ENCODE results near the gene DSEL. TPM values are rescaled to one million over a fixed set of nuclear protein-coding genes. Genes with fewer than 3 reads are reported as not detected.

The DSEL gene
- total RNA-seq, 1 donor from 2014 or later, result 10.7 TPM

DNA sequence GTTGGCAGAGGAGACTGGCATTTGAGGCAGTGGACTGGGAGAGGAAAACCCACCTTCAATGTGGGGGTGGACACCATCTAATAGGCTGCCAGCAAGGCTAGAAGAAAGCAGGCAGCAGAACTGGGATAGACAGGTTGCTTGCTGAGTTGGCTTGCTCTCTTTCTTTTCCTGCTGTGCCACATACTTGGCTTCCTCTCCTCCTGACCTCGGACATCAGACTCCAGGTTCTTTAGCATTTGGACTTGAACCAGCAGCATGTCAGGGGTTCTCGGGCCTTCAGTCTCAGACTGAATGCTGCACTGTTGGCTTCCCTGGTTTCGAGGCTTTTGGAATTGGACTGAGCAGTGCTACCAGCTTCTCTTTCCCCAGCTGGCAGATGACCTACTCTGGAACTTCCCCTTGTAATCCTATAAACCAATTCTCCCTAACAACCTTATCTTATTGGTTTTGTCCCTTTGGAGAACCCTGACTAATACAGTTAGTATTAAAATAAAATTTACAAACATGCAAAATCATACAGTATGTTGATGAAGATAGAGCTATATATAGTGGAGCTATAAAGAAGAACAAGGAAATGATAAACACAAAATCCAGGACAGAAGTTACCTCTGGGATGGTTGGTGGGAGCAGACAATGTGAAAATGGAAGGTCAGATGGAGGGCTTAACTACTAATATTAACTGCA is 15.9 kb downstream of the DSEL start:
- DNase-seq (ENCODE audit: low read depth), result no peak

GRCh38 chr18:67496469-67496868 is 20.1 kb downstream of the DSEL start:
- DNase-seq (ENCODE audit: low read depth), result no peak

- DNase-seq (ENCODE audit: low read depth), result no peak
Observed at GRCh38 chr18:67486534-67486933, 30.0 kb downstream of the DSEL start.

DNA sequence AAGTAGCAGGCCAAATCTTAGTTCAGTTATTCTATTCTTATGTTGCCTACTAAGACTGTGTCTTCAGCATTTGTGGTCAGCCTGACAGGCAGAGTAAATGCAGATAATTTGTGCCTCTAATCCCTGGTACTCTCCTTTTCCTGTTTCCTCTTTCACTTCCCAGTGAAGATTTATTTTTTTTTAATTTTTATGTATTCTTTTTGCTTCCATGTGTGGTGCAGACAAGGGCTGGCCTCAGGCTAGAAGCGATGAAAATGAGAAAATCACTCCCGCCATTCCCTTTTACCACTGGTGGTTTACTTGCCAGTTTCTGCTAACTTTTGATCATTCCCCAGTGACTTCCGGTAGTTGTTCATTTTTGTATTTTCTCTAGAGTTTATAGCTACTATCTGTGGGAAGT is 30.9 kb downstream of the DSEL start:
- DNase-seq (ENCODE audit: low read depth), result no peak

GRCh38 chr18:67484458-67484857 is 32.1 kb downstream of the DSEL start:
- DNase-seq (ENCODE audit: low read depth), result no peak

DNA sequence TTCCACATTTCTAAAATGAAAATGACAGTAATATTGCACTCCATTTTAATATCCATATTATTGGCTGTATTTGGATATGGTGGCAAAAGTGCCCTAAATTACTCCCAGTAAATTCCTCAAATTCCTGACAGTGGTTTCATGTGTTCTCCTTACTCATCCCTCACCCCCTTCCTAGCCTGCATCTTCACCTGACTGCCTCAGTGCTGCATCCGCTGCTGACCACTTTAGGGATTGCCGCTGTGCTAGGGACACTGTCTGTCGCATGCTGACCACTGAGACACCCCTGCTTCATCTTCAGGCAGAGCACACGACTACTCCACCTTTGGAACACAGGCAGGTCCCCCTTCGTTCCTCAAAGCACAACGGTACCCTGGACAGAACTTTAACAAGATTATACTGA is 32.6 kb downstream of the DSEL start:
- no peak for DNase-seq (ENCODE audit: low read depth)

DNA sequence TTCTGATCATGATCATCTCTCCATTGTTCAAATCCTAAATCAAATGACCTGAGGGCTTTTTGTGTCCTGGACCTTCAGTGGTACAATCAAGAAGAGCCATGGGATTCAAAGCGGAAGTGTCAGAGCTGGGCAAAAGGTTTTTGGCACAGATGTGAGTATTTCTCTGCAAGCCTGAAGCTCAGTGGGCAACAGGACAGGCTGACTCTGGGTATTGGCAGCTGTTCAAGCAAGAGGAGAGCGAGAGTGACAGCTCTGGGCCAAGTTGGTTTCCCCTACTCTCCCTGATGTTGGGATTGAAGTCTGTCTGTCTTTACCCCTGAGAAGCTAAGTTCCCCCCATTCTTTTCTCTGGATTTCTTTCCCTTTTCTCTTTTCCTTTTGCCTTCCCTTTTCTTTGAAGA is 33.3 kb downstream of the DSEL start:
- no peak for DNase-seq (ENCODE audit: low read depth)

GRCh38 chr18:67478249-67478648 is 38.3 kb downstream of the DSEL start:
- no peak for DNase-seq (ENCODE audit: low read depth)

GRCh38 chr18:67477522-67477921 is 39.0 kb downstream of the DSEL start:
- no peak for DNase-seq (ENCODE audit: low read depth)

DNA sequence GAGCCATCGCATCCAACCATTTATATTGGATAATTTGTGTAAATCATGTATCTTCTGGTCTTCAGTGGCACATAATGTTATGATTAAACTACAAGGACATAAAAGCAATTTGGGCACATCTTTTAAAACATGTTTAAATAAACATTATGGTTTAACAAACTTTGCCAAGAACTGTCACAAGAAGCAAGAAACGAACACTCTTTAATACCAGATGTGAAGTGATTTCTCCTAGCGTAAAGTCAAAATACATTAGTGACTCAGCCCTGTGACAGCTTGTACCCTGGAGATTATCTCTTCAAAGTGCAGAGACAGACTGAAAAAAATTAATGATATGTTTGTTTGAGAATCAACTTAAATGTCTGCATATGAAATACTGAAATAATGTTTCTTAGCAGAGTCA is 39.9 kb downstream of the DSEL start:
- no peak for DNase-seq (ENCODE audit: low read depth)

GRCh38 chr18:67475673-67476072 is 40.8 kb downstream of the DSEL start:
- peak; percentile 27 for DNase-seq (ENCODE audit: low read depth)

- peak; percentile 3 for DNase-seq (ENCODE audit: low read depth)
Observed at GRCh38 chr18:67468038-67468437, 48.5 kb downstream of the DSEL start.

DNA sequence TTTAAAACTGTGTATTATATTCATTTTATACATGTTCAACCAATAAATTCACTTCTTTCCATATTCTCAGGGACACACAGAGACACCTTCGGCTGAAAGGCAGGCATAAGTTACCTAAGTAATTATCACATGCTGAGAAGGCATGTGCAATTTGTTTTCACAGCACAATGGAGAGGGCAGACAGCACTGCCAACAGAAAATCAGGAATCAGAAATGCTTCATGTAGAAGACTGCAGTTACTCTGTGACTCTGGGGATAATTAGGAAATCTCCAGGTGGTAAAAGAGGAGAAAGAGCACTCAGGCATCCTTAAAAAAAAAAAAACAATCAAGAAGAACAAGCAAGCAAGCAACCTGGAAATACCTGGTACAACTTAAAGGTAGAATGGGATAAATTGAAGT is 49.3 kb downstream of the DSEL start:
- DNase-seq (ENCODE audit: low read depth), result no peak

GRCh38 chr18:67464499-67464898 is 52.0 kb downstream of the DSEL start:
- DNase-seq (ENCODE audit: low read depth), result no peak

DNA sequence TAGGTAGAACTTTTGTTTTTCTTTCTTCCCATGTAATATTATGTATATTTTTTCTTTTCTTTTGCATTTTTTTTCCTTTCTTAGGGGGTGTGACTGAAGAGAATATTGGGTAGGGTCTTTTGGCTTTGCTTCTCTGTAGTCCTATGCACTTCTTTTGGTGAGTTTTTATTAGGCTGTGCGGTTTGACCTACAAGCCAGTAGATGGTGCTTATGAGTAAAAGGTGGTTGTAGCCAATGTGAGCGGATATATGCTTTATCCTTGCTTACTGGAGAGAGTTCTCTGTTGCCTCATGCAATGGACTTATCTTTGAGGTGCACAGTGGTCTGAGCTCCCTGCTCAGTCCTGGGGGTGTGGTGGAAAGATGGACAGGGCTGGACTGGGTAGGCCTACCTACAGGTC is 52.7 kb downstream of the DSEL start:
- peak; percentile 9 for DNase-seq (ENCODE audit: low read depth)

DNA sequence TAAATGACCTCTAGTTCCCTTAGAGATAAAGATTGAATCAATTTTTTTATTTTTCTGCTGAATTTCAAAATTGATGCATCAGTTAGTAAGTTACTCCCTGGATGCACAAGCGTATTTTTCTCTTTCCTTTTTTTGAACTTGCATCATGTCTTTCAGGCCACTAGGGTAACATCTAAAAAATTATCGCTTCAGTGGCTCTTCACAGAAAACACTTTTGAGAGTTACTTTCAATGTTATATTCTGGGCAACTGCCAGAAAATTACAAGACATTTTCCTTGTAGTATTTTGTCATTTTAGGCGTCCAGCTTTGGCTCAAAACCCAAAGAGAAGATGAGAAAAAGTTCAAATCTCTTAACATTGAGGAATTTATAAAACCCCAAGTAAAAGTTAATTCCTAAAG is 59.8 kb downstream of the DSEL start:
- no peak for DNase-seq (ENCODE audit: low read depth)

All from renal cortical epithelial cell (primary cell).